ENCODE results near the gene GLS.
"Not testable (repeated sequence)": the region's sequence is repeated elsewhere in the genome, so short reads cannot be mapped to it uniquely, and the experiment has no call there.

The GLS gene

GRCh38 chr2:190932514-190932913 is 51.9 kb downstream of the GLS start:
- no peak for DNase-seq (ENCODE audit: low read depth in 3 of 3)

DNA sequence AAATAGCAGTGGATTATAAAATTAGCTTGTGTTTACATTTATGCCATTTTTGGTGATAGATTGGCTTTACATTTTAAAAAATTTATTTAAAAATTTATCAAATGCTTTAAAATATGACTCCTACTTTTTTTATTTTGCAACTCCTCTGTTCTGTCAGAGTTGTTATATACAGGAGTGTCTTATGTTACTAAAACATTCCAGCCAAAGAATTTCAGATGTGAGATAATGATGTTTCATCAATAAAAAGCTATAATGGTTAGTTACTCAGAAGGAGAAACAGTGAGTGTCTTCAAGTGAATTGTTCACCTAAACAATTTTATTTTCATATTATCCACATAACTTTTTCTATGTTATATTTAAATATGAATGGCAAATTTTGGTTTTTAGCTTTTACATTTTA is 52.7 kb downstream of the GLS start:
- DNase-seq (ENCODE audit: low read depth in 3 of 3): no peak

- DNase-seq (ENCODE audit: low read depth in 3 of 3): no peak
These were observed 54.4 kb downstream of the GLS start for GRCh38 chr2:190935054-190935453.

- DNase-seq (ENCODE audit: low read depth in 3 of 3): no peak
These were observed 58.2 kb downstream of the GLS start for GRCh38 chr2:190938771-190939335.

DNA sequence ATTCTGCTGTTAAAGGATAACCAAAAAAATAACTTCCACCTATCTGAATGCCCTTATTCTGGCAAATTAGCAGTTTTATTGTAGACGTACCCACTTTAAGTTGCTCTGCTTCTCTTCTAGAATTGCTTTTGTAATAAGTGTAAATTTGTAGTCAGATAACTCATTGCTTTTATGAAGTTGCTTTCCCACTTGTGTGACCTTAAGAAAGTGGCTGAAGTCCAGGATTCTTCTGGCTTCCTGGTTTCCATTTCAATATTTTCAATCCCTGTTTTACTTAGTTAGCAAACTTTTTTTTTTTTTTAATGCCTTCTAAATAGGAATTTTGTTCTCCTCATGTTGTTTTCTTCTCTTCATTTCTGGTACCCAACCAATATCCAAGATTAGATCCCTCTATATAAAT is 59.8 kb downstream of the GLS start:
- no peak for DNase-seq (ENCODE audit: low read depth in 3 of 3)

DNA sequence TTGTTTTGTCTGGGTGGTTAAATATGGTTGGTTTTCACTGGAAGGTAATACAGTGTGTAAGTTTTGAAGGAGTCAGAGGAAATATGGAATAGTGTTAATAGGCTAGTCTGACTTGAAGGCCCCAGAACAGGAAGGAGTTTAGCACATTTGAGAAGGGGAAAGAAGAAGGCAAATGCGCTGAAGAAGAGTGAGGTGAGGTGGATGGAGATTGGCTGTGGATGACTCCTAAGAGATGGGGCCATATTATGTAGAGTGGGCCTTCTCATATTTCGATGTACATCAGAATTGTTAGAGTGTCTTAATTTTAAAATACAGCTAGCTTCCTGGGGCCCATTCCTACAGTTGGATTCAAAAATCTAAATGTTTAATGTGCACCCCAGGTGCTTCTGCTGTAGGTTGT is 61.0 kb downstream of the GLS start:
- DNase-seq (ENCODE audit: low read depth in 3 of 3): no peak

DNA sequence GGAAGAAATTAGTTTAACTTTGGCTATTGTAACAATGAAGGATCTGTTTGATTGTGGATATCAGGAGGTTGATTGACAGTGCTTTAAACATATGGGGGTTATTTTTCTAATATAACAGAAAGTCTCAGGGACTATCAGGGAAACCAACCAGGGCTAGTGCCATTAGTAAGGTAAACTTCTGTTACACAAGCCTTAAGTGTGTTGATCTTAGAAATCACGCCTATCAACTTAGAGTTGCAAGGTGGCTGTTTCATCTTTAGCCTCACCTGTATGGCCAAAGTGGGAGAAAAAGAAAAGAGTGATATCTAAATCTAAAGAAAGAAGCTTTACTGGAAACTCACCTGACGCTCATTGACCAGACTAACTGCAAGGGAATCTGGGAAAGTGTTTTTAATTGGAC is 62.1 kb downstream of the GLS start:
- no peak for DNase-seq (ENCODE audit: low read depth in 3 of 3)

DNA sequence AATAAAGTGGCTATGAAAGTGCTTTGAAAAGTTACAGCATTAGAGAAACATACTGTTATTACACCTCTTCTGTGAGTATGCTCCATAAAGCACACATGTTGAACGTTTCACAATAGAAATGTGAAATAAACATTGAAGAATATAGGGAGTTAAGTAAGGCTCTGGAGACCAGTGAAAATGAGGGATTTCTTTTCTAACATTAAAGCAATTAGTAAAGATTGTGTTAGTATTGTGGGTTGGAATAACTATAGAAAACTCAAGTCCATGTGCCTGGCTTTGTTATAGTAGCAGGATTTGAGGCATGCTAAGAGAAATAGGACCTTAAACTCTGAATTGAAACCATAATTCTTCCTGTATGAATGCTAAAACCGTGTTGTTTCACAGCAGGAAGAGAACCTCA is 63.1 kb downstream of the GLS start:
- no peak for DNase-seq (ENCODE audit: low read depth in 3 of 3)

DNA sequence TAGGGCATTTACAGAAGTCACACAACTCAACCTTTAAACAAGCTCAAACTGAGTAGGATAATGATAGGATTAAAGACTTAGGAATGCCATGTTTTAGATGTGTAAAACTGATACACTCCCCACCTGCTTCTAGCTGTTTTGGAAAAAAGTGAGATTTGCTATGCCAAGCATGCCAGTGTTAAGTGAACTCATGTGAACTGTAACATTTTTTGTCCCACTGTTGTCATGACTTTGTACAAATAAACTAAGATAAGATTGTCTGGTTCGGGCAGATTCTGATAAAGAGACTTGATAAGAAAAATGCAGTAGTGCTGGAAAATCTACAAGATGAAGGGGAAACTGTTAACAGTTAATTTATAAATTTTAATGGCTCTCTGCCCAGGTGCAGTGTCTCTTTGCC is 66.5 kb downstream of the GLS start:
- no peak for DNase-seq (ENCODE audit: low read depth in 3 of 3)

DNA sequence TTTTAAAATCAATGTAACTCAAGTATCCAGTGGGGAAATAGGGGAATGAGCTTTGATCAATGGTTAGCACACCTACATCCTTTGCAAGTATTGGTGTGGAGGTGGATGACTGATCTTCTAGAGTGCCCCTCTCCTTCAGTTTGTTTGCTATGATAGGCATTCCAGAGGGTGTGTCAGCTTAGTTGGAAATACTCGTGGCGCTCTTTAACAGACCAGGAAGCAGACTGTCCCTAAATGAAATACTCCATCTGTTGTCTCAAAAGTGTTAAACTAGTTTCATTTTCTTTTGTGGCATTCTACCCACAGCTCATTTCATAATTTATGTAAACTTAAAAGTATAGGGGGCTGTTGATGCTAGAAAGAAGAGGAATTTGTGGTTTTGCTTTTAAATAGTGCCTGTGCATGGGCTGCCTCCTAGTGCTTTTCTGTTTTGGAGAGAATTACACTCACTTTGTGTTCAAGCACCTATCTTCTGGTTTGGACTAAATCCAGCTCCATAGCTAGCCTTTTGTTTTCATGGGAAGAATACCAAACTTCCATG is 67.2 kb downstream of the GLS start:
- no peak for DNase-seq (ENCODE audit: low read depth in 3 of 3)

DNA sequence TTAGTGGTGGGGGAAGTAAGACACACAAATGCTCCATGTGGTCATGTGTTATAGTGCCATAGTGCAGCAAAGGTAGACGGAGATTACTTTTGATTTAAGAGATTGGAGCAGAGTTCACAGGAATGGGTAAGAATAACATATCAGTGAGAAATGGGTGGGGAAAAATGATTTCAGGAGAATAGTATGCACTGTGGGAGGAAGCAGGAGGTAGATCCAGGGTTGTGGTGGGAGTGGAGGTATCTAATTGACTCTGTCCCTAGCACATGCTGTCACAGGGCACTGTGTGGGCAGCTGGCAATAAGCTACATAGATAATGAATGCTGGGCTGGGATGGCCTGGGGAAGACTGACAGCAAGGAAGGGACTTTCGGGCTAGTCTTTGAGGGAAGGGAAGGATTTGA is 68.0 kb downstream of the GLS start:
- DNase-seq (ENCODE audit: low read depth in 3 of 3): no peak

- no peak for DNase-seq (ENCODE audit: low read depth in 3 of 3)
These were observed 70.0 kb downstream of the GLS start for GRCh38 chr2:190950566-190950991.

GRCh38 chr2:190953257-190953656 is 72.6 kb downstream of the GLS start:
- no peak for DNase-seq (ENCODE audit: low read depth in 3 of 3)

DNA sequence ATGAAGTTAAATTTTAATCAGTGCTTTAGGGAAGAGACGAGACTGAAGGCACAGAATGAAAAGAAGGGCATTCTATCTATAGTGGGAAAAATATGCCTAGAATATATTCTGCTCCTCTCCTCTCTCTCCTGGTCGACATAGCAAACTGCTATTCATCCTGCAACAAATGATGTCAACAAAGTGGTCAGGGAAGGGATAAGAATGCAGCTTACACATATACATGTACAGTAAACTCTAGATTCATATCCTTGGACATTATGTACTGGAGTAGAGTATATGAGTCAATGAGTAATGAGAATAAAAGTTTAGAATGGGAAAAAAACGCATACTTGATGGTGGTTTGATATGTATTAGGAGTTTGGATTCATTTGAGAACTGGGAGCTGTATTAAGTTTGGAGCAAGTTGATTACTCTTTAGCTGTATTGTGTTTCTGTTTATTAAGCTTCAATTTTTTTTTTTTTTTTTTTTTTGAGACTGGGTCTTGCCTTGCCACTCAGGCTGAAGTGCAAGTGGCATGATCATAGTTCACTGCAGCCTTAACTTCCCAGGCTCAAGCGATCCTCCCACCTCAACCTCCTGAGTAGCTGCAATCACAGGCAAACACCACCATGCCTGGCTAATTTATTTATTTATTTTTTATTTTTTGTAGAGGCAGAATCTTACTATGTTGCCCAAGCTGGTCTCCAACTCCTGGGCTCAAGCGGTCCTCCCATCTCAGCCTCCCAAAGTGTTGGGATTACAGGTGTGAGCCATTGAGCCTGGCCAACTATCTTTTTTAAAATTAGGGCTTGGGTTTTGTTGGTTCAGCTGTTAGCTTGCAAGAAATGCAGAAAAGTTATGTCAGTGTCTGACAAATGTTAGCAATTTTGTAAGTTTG is 79.5 kb downstream of the GLS start:
- no peak for DNase-seq (ENCODE audit: low read depth in 3 of 3)

DNA sequence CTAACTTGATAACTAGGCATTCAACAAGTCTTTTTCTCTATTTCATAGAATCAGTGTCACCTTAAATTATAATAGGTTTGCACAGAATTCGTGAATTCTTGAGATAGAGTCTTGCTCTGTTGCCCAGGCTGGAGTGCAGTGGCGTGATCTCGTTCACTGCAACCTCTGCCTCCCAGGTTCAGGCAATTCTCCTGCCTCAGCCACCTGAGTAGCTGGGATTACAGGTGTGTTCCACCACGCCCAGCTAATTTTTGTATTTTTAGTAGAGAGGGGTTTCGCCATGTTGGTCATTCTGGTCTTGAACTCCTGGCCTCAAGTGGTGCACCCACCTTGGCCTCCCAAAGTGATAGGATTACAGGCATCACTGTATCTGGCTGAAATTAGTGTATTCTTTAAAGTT is 80.5 kb downstream of the GLS start:
- not testable (repeated sequence) for DNase-seq (ENCODE audit: low read depth in 3 of 3)

- no peak for DNase-seq (ENCODE audit: low read depth in 3 of 3)
These were observed 81.4 kb downstream of the GLS start for GRCh38 chr2:190961918-190962487.

GRCh38 chr2:190963088-190963487 is 82.5 kb downstream of the GLS start:
- DNase-seq (ENCODE audit: low read depth in 3 of 3): no peak

- DNase-seq (ENCODE audit: low read depth in 3 of 3): no peak
These were observed 83.7 kb downstream of the GLS start for GRCh38 chr2:190964170-190964795.

GRCh38 chr2:190965580-190966222 is 85.1 kb downstream of the GLS start:
- no peak for DNase-seq (ENCODE audit: low read depth in 3 of 3)

DNA sequence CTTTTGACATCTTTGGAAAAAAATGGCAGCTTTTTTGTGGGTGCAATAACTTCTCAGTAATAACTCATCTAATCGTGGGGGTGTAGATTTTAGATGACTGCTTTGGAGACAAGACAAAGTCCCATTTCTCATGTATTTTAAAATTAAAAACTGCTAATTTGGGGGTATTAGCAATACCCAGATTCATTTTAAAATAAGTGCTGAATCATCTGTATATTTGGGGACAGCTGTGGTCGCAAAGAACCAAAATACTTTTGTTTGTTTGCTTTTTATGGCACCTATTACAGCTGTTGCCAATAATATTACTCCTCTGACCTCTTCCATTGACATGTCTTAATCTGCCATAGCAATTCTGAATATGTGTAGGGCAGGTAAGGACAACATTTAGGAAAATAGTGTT is 87.9 kb downstream of the GLS start:
- DNase-seq (ENCODE audit: low read depth in 3 of 3): no peak

GRCh38 chr2:190970160-190970559 is 89.5 kb downstream of the GLS start:
- DNase-seq (ENCODE audit: low read depth in 3 of 3): no peak
